Activated CD8-positive, alpha-beta memory T cell treated with anti-CD3 and anti-CD28 coated beads, Interleukin-2, amount 50 U/mL, for 24 hours (primary cell): ENCODE measurements around the gene BMPER.

ENCODE experiments used
- DNase-seq: peaks from one replicate; pipeline ENCODE4 v3.0.0-alpha.2; 2020; ENCODE audit errors: extremely low read depth

The BMPER gene

DNA sequence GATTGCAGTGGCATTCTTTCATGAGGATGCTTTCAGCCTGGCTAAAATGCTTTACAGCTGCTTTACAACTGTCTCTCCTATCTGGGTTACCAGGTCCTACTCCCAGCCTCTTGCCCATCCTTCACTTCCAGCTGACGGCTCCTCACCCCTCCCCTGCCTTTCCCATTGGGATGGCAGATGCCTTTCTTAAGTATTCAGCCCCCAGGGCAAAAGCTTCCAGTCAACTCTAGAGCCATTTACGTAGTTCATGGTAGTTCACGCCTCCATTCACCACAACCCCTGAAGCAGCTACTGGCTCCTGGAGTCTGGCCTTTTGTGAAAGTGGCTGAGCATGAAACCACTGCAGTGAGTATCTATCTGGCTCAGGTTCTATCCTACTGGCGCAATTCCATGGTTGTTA lies 17.2 kb upstream of the BMPER start:
- no peak for DNase-seq

- DNase-seq: no peak
Measured at GRCh38 chr7:33892945-33893344, 12.4 kb upstream of the BMPER start.

DNA sequence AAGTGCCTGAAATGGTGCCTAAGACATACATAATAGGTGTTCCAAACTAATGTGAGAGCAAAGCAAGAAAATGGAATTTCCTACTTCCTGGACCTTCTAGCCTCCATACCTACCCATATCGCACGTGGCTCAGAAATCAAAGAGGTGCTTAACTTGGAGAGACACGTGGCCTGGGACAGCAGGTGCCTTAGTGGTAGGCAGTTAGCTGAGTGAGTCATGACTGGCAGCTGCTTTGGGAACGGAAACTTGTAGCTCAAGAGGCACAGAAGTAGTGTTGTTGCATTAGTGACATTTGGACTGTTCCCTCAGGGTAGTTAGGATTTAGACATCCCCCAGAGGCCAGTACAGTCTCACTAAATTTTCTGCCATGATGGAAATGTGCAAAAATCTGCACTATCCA lies 12.0 kb upstream of the BMPER start:
- no peak for DNase-seq

- DNase-seq: peak; percentile 29
Measured at GRCh38 chr7:33895025-33895804, 10.1 kb upstream of the BMPER start.

DNA sequence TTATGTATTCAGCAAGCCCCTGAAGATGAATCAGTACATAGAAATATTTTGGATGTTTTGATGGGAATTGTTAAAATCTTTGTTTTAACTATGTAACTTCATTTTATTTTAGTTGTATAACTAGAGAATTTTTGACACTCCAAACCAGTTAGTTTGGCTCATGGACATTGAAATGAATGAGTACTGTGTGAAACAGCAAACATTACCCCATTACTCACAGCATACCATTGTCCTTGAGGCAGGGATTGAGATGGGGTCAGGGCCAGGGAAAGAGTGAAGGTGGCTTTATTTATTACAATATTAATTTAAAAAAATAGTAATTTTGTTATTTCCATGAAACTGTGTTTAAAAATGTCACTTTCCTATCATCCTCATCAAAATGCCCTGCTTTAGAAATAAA lies 4.8 kb upstream of the BMPER start:
- no peak for DNase-seq

DNA sequence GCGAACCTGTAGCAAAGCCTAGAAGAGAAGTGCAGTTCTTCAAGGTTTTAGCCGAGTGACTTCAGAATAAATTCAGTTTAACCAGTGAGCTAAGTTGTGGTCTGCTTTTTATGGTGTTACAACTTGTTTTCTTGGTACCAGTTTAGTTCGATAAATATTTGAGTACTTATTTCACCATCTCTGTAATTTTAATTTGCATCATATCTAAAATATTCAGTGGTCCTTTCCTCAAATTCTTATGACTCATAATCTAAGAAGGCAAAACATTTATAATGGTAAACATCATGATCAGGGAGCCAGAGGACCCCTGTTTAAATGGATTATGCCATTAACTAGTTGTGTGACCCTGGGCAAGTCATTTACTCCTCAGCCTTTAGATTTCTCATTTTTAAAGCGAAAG lies 4.1 kb upstream of the BMPER start:
- no peak for DNase-seq

GRCh38 chr7:33901847-33902246 lies 3.5 kb upstream of the BMPER start:
- DNase-seq: no peak

- DNase-seq: no peak
Measured at GRCh38 chr7:33902746-33903145, 2.6 kb upstream of the BMPER start.

GRCh38 chr7:33903791-33904680 lies 1.3 kb upstream of the BMPER start:
- DNase-seq: no peak

DNA sequence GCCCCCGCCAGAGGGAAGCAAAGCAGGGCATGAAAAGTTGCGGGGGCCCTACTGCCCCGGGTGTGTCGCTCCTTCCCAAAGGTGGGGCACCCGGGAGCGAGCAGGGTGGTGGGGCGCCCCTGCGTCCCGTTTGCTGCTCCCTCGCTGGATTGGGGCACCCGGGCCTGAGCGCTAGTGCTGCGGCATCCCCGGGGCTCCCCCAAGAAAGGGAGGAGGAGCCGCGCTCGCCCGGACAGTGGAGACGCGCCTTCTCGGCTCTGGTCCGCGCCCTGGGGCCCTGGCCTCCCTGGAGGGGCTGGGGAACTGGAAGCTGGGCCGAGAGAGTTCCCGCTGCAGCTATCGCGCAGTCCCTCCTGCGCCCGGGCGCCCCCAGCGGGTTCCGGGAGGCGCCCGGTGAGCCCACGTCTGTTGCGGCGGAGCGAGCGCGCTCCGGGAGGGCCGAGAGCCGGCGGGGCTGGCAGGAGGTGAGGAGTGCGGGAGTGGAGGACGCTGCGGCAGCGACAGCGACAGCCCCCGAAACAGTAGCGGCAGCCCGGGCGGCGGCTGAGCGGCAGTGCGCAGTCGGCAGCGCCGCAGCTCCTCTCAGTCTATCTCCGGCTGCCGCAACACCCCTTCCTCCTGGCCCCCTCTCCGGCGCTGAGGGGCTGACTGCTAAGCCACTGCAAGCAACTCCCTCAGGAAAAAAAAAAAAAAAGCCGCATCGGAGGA lies 504 bp upstream of the BMPER start:
- DNase-seq: no peak

DNA sequence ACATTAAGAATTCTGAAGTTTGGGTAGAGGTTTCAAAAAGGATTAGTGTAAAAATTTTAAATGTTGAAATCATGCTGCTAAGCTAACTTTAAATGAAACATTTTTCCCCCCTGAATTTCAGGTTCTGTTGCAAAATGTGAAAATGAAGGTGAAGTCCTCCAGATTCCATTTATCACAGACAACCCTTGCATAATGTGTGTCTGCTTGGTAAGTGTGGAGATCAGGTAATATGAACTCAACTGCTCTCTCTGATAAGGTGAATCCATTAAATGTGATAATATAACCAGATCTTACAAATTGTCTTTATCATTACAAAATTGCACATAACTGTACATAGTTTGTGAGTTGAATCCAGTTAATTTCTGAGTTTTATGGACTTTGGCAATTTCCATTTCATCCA lies 1.4 kb downstream of the BMPER start:
- DNase-seq: no peak

DNA sequence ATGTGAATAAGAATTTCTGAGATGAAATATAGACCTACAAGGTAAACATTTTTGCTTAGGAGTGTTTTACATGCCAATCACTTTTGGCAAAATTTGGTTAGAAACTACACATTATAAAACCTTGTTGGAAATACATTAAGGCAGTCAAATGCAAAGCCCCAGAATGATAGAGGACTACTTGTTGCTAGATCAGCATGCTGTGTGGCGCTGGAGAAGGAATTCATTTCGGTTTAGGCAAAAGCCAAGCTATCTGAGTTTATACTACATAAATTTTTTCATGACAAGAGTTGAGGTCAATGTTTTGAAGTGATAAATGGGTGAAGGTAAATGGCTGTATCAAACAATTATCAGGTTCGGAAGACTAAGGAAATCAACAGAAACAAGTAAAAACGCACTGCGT lies 2.3 kb downstream of the BMPER start:
- DNase-seq: no peak

- no peak for DNase-seq
Measured at GRCh38 chr7:33909318-33909717, 4.0 kb downstream of the BMPER start.

GRCh38 chr7:33909755-33910154 lies 4.4 kb downstream of the BMPER start:
- DNase-seq: no peak

DNA sequence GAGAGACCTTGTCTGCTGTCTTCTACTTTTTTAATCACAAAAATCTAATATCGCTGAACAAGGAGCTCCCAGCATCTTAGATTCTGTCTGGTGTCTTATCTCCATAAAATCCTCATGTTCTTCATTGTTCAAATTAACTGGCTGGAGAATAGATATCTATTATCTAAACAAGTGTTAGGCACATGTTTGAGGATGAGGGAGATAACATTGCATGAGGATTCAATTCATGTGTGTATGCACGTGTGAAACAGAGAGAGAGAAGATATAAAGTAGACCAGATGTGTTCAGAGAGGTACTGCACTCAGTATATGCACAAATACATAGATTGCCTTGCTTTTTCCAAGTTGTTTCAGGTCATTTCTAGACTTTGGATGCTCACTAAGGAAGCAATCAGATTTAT lies 5.4 kb downstream of the BMPER start:
- DNase-seq: no peak

DNA sequence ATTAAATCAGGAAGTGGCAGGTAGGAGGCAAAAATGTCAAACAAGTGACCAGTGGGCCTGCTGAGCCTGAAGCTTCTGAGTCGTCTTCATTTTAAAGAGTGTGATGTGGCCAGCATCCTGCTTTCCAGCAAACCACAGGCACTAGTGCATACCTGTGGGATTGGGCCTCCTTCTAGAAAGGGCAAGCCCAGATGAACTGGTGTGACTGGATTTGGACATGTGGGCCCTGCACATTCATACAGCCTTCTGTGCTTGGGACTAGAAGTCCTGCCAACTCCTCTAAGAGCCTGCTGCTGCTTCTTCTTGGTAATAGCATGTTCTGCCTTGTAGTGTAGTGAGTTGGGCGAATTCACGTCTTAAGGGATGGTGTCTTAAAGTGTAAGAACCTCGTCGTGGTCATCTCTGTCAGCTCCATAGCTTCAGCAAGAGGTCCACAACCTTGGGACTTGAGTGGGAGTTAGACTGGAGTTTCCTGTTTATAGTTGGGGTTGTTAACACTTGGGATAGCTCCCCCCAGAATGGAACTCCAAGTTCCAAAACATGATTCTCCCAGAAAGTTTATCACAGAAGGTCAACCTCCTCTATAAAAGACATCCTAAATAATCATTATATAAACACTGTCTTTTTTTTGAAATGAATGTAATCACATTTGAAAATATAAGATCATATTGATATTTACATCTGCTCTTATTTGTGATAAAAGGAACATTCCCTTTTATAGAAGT lies 11.2 kb downstream of the BMPER start:
- no peak for DNase-seq

GRCh38 chr7:33917661-33918060 lies 12.3 kb downstream of the BMPER start:
- DNase-seq: no peak

DNA sequence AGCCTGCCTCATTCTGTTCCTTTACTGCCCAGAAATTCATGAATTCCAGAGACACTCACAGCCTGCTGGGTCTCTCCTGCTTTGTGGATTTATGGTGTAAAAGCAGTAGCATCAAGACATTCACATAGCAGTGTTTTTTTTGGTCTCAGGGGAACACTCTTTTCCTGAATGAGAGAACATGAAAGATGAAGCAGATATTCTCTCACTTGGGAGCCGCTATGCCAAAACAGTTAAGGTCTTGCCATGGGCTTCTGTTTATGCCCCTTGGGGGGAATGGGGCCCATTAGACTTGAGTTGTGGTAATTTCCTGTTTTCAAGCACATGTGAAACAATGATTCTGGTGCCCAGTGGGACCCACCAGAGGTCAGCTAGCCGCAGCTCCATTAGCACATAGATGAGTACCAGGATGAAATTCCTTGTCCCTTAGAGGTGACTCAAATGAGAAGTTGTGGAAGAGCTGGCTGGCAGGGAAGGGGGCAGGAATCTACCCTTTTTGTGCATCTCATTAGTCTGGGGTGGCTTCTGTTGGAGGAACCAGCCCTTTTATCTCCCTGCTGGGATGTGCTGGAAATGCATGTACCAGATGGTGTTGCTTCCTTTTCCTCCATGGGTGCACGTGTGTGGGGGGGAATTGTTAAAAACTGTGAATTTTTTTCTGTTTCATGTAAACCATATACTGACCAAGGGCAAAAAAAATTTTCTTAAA lies 13.3 kb downstream of the BMPER start:
- DNase-seq: no peak

- DNase-seq: no peak
Measured at GRCh38 chr7:33919449-33919848, 14.1 kb downstream of the BMPER start.

- no peak for DNase-seq
Measured at GRCh38 chr7:33921216-33921938, 16.0 kb downstream of the BMPER start.

GRCh38 chr7:33922820-33923219 lies 17.5 kb downstream of the BMPER start:
- DNase-seq: no peak
